T-helper 17 cell (primary cell): ENCODE results near the gene EEF1AKMT1. TPM values are rescaled to one million over a fixed set of nuclear protein-coding genes. Genes with fewer than 3 reads are reported as not detected.
"Not testable (repeated sequence)": the region's sequence is repeated elsewhere in the genome, so short reads cannot be mapped to it uniquely, and the experiment has no call there.

Experiments
- ATAC-seq: fragments of 150-1000 bp; cut with Tn5 transposase; 2 replicates; pipeline ENCODE4 v1.10.0; 2021; ENCODE audit warnings: mild to moderate bottlenecking, moderate library complexity
- DNase-seq, 3 donors: peaks; one replicate each; pipeline versions ENCODE4 v3.0.0 to v3.0.0-alpha.2; 2020 to 2021
- H3K9me3 ChIP-seq: one replicate; pipeline ENCODE4 v1.7.0; 2013; ENCODE audit warnings: low read length, mild to moderate bottlenecking; ENCODE audit not compliant: control insufficient read depth, poor library complexity, severe bottlenecking
- H3K27ac Mint-ChIP-seq: one replicate; pipeline ENCODE4 v1.8.0; 2022; ENCODE audit warnings: mild to moderate bottlenecking, moderate library complexity, mixed read lengths
- H3K27me3 Mint-ChIP-seq: one replicate; pipeline ENCODE4 v1.8.0; 2022; ENCODE audit warnings: mixed read lengths
- H3K36me3 Mint-ChIP-seq: one replicate; pipeline ENCODE4 v1.8.0; 2022; ENCODE audit warnings: low read depth, mixed read lengths
- H3K4me1 Mint-ChIP-seq: one replicate; pipeline ENCODE4 v1.8.0; 2022; ENCODE audit warnings: mild to moderate bottlenecking, mixed read lengths
- H3K4me3 Mint-ChIP-seq: one replicate; pipeline ENCODE4 v1.8.0; 2022; ENCODE audit warnings: mild to moderate bottlenecking, moderate library complexity, mixed read lengths
- total RNA-seq, 4 donors: library from RNA in 2 of 4; stranded (reverse) in 2 of 4; gene quantifications; one replicate each; pipeline ENCODE4 v1.2.3 and lab custom pipeline; 2022 to 2026

EEF1AKMT1 gene
- total RNA-seq, 2 donors from 2014 or later, result 3.8 TPM

DNA sequence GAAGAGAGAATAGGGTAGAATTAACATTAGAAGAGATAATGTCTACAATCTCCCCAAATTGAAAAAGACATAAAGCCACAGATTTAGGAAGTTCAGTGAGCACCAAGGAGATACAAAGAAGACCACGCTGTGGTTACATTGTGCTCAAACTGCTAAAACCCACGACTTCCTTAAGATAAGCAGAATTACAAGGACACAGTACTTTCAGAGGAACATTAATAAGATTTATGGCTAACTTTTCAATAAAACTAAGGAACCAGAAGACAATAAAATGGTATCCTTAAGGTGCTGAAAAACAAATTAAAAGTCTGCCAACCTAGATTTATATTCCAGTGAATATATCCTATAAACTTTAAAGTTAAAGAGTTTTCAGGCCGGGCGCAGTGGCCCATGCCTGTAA is 77.7 kb downstream of the EEF1AKMT1 start:
- no peaks in the 10 kb centered on the region for H3K9me3 ChIP-seq
- peaks cover 41% of the 10 kb centered on the region for H3K27me3 Mint-ChIP-seq
- ATAC-seq (no peak), DNase-seq (no peak)
- no peak overlapping the region for H3K4me3 Mint-ChIP-seq
- H3K27ac Mint-ChIP-seq, result peak overlapping the region; percentile 65
- no peaks in the 10 kb centered on the region for H3K4me1 Mint-ChIP-seq
- peaks cover 8% of the 10 kb centered on the region for H3K36me3 Mint-ChIP-seq

DNA sequence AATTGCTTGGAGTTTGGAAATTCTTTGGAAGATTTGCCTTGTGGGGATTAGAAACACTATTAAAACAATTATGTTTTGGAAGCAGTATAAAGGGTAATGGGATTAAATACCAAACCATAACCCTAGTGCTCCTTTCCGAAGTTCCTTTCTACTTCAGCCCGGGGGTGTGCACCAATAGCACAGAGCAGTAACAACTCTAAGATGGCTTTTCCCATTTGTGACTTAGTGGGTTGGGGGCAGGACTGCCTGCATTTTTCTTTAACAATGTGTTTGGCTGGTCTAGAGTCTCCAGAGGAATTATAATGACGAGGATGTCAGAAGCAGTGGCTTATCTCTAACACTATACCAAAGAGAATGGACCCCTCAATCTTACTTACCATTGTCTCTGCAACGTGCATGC is 82.1 kb downstream of the EEF1AKMT1 start:
- DNase-seq (no peak), ATAC-seq (no peak)
- Mint-ChIP-seq H3K27me3 (peaks cover 19% of the 10 kb centered on the region), H3K36me3 (no peaks in the 10 kb centered on the region), H3K4me1 (no peaks in the 10 kb centered on the region), H3K4me3 (no peak overlapping the region), H3K27ac (no peak overlapping the region)
- no peaks in the 10 kb centered on the region for H3K9me3 ChIP-seq

DNA sequence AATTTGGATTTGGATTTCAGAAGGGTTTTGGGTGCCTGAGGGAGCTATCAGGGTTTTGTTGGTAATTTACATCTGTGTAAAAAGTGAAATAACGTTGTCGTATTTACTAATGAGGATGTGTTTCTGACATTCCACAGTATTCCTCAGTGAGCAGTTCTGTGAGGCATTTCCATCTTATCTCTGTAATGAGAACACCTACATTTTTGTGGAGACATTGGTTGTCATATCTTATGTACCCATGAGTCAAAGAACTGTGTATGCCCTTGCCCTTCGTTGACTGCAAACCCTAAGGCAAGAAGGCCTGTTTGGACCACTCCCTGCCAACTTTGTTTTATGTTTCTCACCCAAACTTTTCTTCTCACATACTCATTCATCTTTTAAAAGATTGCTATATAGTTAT is 84.5 kb downstream of the EEF1AKMT1 start:
- Mint-ChIP-seq H3K27ac (no peak overlapping the region), H3K4me3 (no peak overlapping the region), H3K4me1 (no peaks in the 10 kb centered on the region), H3K27me3 (peaks cover 4% of the 10 kb centered on the region), H3K36me3 (peaks cover 2% of the 10 kb centered on the region)
- no peak for DNase-seq
- ATAC-seq, result no peak
- no peaks in the 10 kb centered on the region for H3K9me3 ChIP-seq

DNA sequence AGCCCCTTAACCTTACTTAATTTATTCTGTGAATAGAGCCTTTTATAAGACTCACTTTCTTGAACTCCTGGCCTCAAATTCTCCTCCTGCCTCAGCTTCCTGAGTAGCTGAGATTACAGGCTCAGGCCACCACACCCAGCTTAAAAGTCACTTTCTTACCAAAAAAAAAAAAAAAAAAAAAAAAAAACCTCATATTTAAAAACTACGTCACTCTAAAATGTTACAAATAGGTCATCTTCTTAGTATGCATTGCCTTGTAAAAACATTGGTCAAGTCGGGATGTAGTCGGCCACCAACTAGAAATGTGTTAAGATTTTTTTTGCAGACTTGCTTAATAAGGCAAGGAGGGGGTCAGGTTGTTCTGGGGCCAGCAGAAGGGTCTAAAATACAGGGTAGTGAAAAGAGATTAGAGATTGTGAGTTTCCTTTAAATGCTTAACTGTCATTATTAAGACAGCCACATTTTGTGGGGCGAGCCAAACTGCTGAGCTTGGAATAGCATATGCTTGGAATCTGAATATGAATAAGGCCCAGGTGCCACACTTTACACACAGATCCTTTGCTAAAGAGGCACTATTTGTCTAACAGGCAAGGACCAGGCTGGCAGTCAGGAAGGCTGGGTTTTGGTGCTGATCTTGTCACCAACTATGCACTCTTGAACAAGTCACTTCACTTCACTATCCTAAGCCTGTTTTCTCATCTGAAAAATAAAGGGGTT is 86.7 kb downstream of the EEF1AKMT1 start:
- H3K9me3 ChIP-seq, result no peaks in the 10 kb centered on the region
- H3K4me1 Mint-ChIP-seq, result no peaks in the 10 kb centered on the region
- ATAC-seq (no peak), DNase-seq (no peak)
- peaks cover 4% of the 10 kb centered on the region for H3K36me3 Mint-ChIP-seq
- no peaks in the 10 kb centered on the region for H3K27me3 Mint-ChIP-seq
- no peak overlapping the region for H3K27ac Mint-ChIP-seq
- no peak overlapping the region for H3K4me3 Mint-ChIP-seq

DNA sequence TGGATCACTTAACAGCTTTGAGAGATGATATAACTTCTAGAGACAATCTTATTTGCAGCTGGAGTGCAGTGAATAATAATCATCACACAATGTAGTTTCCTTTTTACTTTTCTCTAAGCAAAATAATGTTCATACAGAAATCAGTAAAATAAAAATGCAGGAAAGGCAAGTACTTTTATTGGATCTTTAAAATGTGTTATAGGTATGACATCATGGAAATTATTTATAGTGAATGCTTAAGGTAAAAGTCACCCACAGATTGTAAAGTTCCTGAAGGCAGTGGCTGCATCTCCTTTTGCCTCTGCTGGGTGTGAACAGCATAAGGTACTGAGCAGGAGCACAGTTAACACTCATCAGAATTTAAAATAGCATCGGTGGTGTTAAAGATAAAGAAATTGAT is 87.6 kb downstream of the EEF1AKMT1 start:
- Mint-ChIP-seq H3K27ac (no peak overlapping the region), H3K4me3 (no peak overlapping the region), H3K4me1 (no peaks in the 10 kb centered on the region), H3K27me3 (no peaks in the 10 kb centered on the region), H3K36me3 (peaks cover 4% of the 10 kb centered on the region)
- H3K9me3 ChIP-seq, result no peaks in the 10 kb centered on the region
- ATAC-seq (no peak), DNase-seq (no peak)

DNA sequence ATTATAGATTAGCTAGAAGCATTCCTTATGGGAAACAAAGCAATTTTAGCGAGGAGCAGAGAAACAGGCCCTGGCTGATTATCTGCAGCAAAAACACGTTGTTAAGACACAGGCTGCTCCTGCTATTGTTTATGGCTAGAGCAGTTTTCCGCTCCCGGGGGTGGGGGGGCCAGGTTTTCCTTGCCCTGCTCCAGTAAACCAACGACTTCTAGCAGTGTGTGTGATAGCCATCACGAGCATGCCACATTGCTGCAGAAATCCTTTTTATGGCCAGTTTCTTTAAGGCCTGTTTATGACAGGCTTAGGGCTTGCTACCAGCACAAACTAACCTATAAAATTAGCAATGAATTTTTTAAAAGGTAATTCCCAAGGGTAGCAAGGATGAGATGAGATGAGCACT is 88.7 kb downstream of the EEF1AKMT1 start:
- DNase-seq (no peak), ATAC-seq (no peak)
- H3K4me3 Mint-ChIP-seq, result no peak overlapping the region
- H3K9me3 ChIP-seq, result no peaks in the 10 kb centered on the region
- H3K27me3 Mint-ChIP-seq, result no peaks in the 10 kb centered on the region
- no peaks in the 10 kb centered on the region for H3K4me1 Mint-ChIP-seq
- H3K36me3 Mint-ChIP-seq, result peaks cover 9% of the 10 kb centered on the region
- H3K27ac Mint-ChIP-seq, result no peak overlapping the region

DNA sequence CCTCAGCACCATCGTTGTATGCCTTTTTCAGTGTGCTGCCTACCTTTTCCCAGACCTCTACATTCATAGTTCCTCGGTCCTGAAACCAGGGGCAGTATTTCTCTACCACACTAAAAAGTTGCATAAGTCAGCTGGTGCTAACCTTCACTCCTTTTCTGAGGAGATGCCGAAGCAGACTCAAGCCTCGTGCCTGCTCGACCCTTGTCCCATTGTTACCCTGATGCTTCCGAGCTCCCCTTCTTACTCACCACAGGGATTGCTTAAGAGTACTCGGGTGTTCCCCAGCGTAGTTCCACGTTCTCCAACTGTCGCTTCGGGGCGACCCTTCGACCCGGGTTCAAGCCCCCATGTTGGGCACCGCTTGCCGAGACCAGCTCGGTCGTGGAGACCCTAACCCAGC is 89.2 kb downstream of the EEF1AKMT1 start:
- Mint-ChIP-seq H3K4me1 (no peaks in the 10 kb centered on the region), H3K4me3 (no peak overlapping the region), H3K27ac (no peak overlapping the region), H3K36me3 (peaks cover 9% of the 10 kb centered on the region), H3K27me3 (no peaks in the 10 kb centered on the region)
- H3K9me3 ChIP-seq, result no peaks in the 10 kb centered on the region
- DNase-seq, result no peak
- no peak for ATAC-seq

DNA sequence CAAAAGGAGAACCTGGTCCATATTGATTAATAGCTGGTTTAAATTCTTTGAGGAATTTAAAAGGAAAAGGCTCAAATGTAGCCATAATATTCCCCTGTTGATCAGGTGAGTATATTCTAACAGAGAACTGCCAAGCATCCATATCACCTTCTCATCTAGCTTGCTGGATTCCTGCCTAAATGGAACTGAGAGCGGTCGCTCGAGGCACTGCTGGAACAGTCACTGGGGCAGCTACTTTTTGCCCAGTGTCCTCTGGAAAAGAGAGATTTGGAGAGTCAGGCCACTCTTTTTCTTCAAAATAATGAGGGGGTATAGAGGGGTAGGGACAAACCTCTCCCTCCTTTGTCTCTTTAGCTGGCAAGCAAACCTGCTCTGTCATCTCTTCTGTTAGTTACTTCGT is 89.7 kb downstream of the EEF1AKMT1 start:
- ATAC-seq (no peak), DNase-seq (no peak)
- H3K27ac Mint-ChIP-seq, result no peak overlapping the region
- no peaks in the 10 kb centered on the region for H3K27me3 Mint-ChIP-seq
- no peak overlapping the region for H3K4me3 Mint-ChIP-seq
- peaks cover 9% of the 10 kb centered on the region for H3K36me3 Mint-ChIP-seq
- no peaks in the 10 kb centered on the region for H3K9me3 ChIP-seq
- H3K4me1 Mint-ChIP-seq, result no peaks in the 10 kb centered on the region

DNA sequence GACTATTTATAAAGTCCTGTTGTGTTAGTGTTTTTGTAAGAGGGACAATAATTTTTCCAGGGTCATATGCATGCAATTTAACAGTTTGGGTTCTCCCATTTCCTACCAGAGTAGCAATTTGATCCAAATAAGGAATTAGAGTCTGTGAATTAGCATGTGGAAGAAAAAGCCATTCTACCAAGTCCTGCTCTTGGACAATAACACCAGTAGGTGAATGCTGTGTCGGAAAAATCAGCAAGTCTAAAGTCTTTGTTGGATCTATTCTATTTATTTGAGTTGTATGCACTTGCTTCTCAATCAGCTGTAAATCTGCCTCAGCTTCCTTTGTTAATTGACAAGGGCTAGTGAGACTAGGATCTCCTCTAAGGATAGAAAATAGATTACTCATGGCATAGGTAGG is 91.7 kb downstream of the EEF1AKMT1 start:
- no peaks in the 10 kb centered on the region for H3K27me3 Mint-ChIP-seq
- no peak for DNase-seq
- H3K4me1 Mint-ChIP-seq, result no peaks in the 10 kb centered on the region
- no peak for ATAC-seq
- no peaks in the 10 kb centered on the region for H3K9me3 ChIP-seq
- peaks cover 9% of the 10 kb centered on the region for H3K36me3 Mint-ChIP-seq
- no peak overlapping the region for H3K4me3 Mint-ChIP-seq
- H3K27ac Mint-ChIP-seq, result no peak overlapping the region

DNA sequence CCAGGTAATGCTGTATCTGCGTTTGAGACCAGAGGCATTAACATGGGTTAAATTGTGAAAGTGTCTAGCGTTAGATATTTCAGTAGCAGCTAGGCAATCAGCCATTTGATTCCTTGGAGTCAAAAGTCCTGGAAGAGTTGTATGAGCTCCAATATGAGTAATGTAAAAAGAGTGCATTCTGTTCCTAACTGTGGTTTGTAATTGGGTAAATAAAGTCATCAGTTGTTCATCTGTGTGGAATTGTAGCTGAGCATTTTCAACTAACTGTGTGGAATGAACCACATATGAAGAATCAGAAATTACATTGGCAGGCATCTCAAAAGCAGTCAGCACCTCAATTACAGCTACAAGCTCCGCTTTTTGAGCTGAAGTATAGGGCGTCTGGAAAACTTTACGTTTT is 92.3 kb downstream of the EEF1AKMT1 start:
- not testable (repeated sequence) for H3K4me3 Mint-ChIP-seq, H3K27ac Mint-ChIP-seq, H3K27me3 Mint-ChIP-seq, DNase-seq, H3K4me1 Mint-ChIP-seq, ATAC-seq, H3K9me3 ChIP-seq, H3K36me3 Mint-ChIP-seq

DNA sequence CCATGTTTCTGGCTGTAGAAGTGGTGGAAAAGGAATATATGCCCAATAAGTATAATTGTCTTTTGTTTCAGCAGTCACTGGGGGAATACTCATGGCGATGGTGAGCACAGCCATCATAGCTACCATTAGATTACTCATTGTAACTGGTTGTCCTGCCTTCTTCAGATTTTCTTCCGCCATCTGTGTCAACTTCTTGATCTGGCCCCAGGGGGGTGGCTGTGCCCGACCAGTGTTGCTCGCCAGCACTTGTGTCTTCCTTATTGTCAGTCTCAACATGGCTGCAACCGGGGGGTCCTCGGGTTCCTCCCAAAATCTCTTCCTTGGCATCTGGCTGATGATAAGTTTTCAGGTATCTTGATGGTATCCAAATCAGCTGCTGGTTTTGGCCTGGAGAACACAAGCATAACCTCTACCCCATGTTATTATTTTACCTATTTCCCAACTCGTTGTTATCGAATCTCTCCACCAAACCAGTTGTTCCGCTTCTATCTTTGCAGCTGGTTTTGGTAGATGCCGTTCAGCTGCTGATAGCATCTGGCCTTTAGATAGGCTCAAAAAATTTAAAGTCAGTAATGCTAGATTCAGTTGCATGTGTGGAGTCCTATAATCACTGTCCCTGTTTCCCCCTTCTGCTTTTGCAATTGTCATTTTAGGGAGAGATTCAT is 93.2 kb downstream of the EEF1AKMT1 start:
- no peaks in the 10 kb centered on the region for H3K9me3 ChIP-seq
- Mint-ChIP-seq H3K4me3 (no peak overlapping the region), H3K27ac (no peak overlapping the region), H3K4me1 (no peaks in the 10 kb centered on the region), H3K27me3 (no peaks in the 10 kb centered on the region), H3K36me3 (peaks cover 12% of the 10 kb centered on the region)
- DNase-seq, result no peak
- no peak for ATAC-seq

DNA sequence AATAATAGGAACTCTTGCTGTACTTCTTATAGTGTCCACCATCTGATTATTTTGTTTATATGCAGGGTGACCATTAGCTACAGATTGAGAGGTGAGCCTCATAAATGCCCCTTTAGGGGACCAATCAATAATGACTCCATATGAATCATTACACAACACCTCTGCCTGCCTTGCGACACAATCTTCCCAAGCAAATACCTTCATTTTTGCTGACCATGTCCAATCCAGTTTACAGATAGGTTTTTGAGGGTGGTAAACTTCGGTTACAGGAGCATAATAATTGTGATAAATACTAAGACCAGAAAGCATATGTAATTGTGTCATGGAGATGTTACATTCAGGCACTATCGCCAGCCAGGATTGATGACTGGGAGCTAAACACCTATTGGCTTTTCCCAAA is 93.9 kb downstream of the EEF1AKMT1 start:
- no peak for DNase-seq
- H3K9me3 ChIP-seq, result no peaks in the 10 kb centered on the region
- H3K4me1 Mint-ChIP-seq, result no peaks in the 10 kb centered on the region
- H3K27me3 Mint-ChIP-seq, result no peaks in the 10 kb centered on the region
- H3K27ac Mint-ChIP-seq, result no peak overlapping the region
- H3K36me3 Mint-ChIP-seq, result peaks cover 12% of the 10 kb centered on the region
- ATAC-seq, result no peak
- H3K4me3 Mint-ChIP-seq, result no peak overlapping the region
